ENCODE measurements around the gene ZFYVE21.

The ZFYVE21 gene

DNA sequence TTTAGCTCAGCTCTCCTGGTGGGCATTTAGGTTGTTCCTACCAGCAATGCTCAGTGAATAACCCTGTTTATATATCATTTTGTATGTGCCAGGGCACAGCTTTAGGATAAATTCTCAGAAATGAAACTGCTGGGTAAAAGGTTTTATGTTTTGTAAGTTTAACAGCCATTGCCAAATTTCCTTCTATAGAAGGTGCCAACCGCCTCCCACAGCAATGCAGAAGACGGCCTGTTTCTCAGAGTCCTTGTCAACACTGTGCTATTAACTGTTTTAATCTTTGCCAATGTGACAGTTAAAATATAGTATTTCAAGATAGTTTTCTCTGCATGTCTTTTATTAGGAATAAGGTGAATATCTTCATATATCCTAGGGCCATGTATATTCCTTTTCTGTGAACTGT, 66.8 kb downstream of the ZFYVE21 start:
- in situ Hi-C loops (cut with HindIII; ENCODE audit: low pct_unique_long_range_greater_than_20kb, low sequenced_read_pairs): no loop called here
- DNase-seq (ENCODE audit: low read depth in 1 of 2, low spot score in 1 of 2): no peak
- TF ChIP-seq JUND (IDR thresholded peaks at IDR 0.05; ENCODE audit: low read depth): no peak
